ENCODE measurements around the gene DHODH. TPM values are rescaled to one million over a fixed set of nuclear protein-coding genes. Genes with fewer than 3 reads are reported as not detected.

DHODH gene
- total and polyA plus RNA-seq, 2 of the 13 experiments (the other 11 are each of a cell fraction or from before 2014, with no cell fraction given) = 10.7 to 16.4 TPM

DNA sequence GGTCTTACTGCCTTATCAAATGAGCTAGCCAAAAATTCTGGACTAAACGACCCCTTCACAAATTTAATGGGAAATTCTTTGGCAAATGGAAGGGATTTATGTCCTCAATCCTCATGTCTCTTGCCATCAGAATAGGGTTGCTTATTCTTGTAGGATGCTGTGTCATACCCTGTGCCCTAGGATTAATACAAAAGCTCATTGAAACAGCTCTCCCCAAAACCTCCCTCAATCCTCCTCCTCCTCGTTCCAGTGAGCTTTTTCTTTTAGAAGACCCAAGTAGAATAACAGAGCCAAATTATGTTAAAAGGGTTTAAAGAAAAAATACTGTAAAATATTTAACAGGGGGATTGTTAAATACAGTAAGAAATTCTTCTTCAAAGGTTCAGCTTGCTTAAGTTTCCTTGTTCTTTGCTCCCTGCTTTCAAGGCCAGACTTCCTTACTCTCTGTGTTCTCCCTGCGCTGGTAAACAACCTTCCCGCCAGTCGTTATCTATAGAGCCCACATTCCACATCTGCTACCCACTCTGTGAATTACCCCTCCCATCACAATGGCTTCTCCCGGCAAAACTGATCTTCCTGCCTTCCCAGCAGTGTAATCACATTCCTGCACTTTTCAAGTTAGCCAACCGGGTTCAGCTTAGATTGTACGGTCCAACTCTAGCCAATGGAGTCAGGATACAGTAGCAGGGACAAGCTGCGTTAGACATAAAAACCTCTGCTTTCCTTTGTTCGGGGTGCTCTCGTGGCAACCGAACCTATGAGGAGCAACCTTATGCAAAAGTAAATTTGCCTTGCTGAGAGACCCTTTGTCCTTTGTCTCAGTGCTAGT is 64.2 kb downstream of the DHODH start (continued):
- TF ChIP-seq, protein P1, sequence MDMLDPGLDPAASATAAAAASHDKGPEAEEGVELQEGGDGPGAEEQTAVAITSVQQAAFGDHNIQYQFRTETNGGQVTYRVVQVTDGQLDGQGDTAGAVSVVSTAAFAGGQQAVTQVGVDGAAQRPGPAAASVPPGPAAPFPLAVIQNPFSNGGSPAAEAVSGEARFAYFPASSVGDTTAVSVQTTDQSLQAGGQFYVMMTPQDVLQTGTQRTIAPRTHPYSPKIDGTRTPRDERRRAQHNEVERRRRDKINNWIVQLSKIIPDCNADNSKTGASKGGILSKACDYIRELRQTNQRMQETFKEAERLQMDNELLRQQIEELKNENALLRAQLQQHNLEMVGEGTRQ (IDR thresholded peaks at IDR 0.05; ENCODE audit: low read depth, low read length) = no peak
- TF ChIP-seq, protein P1 (CRISPR knock-in tag; IDR thresholded peaks at IDR 0.05; ENCODE audit: borderline replicate concordance) = no peak
- TF ChIP-seq, protein P2, sequence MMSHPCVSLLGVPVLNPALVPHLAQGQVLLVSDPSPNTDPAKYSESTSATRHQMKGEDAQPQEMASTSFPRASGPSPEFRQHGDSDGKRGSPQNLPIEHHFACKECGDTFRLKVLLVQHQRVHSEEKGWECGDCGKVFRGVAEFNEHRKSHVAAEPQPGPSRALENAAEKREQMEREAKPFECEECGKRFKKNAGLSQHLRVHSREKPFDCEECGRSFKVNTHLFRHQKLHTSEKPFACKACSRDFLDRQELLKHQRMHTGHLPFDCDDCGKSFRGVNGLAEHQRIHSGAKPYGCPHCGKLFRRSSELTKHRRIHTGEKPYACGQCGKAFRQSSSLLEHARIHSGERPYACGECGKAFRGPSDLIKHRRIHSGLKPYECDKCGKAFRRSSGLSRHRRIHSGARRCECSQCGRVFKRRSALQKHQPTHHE (CRISPR knock-in tag; IDR thresholded peaks at IDR 0.05; ENCODE audit: borderline replicate concordance) = no peak
- TF ChIP-seq EZH2 (conservative IDR thresholded peaks at IDR 0.05; ENCODE audit: low read depth, low read length) = no peak
- TF ChIP-seq, protein P3, sequence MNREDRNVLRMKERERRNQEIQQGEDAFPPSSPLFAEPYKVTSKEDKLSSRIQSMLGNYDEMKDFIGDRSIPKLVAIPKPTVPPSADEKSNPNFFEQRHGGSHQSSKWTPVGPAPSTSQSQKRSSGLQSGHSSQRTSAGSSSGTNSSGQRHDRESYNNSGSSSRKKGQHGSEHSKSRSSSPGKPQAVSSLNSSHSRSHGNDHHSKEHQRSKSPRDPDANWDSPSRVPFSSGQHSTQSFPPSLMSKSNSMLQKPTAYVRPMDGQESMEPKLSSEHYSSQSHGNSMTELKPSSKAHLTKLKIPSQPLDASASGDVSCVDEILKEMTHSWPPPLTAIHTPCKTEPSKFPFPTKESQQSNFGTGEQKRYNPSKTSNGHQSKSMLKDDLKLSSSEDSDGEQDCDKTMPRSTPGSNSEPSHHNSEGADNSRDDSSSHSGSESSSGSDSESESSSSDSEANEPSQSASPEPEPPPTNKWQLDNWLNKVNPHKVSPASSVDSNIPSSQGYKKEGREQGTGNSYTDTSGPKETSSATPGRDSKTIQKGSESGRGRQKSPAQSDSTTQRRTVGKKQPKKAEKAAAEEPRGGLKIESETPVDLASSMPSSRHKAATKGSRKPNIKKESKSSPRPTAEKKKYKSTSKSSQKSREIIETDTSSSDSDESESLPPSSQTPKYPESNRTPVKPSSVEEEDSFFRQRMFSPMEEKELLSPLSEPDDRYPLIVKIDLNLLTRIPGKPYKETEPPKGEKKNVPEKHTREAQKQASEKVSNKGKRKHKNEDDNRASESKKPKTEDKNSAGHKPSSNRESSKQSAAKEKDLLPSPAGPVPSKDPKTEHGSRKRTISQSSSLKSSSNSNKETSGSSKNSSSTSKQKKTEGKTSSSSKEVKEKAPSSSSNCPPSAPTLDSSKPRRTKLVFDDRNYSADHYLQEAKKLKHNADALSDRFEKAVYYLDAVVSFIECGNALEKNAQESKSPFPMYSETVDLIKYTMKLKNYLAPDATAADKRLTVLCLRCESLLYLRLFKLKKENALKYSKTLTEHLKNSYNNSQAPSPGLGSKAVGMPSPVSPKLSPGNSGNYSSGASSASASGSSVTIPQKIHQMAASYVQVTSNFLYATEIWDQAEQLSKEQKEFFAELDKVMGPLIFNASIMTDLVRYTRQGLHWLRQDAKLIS (CRISPR knock-in tag; IDR thresholded peaks at IDR 0.05) = no peak
- TF ChIP-seq KDM4B (CRISPR knock-in tag; IDR thresholded peaks at IDR 0.05) = no peak
- no peak for TF ChIP-seq HOXA9 (CRISPR knock-in tag; IDR thresholded peaks at IDR 0.05; ENCODE audit: borderline replicate concordance)
- no peak for TF ChIP-seq FOXK1 (CRISPR knock-in tag; IDR thresholded peaks at IDR 0.05; ENCODE audit: borderline replicate concordance, low read depth)
- TF ChIP-seq ZZZ3 (CRISPR knock-in tag; IDR thresholded peaks at IDR 0.05; ENCODE audit: borderline replicate concordance) = no peak
- peak; percentile 84; the same call in 1 of the 2 replicates for TF ChIP-seq RCOR2 (CRISPR knock-in tag; IDR thresholded peaks at IDR 0.05)
- TF ChIP-seq, protein P4, sequence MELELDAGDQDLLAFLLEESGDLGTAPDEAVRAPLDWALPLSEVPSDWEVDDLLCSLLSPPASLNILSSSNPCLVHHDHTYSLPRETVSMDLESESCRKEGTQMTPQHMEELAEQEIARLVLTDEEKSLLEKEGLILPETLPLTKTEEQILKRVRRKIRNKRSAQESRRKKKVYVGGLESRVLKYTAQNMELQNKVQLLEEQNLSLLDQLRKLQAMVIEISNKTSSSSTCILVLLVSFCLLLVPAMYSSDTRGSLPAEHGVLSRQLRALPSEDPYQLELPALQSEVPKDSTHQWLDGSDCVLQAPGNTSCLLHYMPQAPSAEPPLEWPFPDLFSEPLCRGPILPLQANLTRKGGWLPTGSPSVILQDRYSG (CRISPR knock-in tag; IDR thresholded peaks at IDR 0.05) = no peak
- no peak for TF ChIP-seq RELA (CRISPR knock-in tag; IDR thresholded peaks at IDR 0.05)
- TF ChIP-seq, protein P5, sequence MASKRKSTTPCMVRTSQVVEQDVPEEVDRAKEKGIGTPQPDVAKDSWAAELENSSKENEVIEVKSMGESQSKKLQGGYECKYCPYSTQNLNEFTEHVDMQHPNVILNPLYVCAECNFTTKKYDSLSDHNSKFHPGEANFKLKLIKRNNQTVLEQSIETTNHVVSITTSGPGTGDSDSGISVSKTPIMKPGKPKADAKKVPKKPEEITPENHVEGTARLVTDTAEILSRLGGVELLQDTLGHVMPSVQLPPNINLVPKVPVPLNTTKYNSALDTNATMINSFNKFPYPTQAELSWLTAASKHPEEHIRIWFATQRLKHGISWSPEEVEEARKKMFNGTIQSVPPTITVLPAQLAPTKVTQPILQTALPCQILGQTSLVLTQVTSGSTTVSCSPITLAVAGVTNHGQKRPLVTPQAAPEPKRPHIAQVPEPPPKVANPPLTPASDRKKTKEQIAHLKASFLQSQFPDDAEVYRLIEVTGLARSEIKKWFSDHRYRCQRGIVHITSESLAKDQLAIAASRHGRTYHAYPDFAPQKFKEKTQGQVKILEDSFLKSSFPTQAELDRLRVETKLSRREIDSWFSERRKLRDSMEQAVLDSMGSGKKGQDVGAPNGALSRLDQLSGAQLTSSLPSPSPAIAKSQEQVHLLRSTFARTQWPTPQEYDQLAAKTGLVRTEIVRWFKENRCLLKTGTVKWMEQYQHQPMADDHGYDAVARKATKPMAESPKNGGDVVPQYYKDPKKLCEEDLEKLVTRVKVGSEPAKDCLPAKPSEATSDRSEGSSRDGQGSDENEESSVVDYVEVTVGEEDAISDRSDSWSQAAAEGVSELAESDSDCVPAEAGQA (IDR thresholded peaks at IDR 0.05; ENCODE audit: low read depth) = no peak
- TF ChIP-seq, protein P5 (CRISPR knock-in tag; IDR thresholded peaks at IDR 0.05; ENCODE audit: borderline replicate concordance) = no peak
